Measurements from ENCODE around the gene CLCN2.

GRCh38 chr3:184359610-184360009 is 1.8 kb downstream of the CLCN2 start:
- no peak for TF ChIP-seq POLR2A (IDR thresholded peaks at IDR 0.05; ENCODE audit: low read depth)
- TF ChIP-seq, protein P1, sequence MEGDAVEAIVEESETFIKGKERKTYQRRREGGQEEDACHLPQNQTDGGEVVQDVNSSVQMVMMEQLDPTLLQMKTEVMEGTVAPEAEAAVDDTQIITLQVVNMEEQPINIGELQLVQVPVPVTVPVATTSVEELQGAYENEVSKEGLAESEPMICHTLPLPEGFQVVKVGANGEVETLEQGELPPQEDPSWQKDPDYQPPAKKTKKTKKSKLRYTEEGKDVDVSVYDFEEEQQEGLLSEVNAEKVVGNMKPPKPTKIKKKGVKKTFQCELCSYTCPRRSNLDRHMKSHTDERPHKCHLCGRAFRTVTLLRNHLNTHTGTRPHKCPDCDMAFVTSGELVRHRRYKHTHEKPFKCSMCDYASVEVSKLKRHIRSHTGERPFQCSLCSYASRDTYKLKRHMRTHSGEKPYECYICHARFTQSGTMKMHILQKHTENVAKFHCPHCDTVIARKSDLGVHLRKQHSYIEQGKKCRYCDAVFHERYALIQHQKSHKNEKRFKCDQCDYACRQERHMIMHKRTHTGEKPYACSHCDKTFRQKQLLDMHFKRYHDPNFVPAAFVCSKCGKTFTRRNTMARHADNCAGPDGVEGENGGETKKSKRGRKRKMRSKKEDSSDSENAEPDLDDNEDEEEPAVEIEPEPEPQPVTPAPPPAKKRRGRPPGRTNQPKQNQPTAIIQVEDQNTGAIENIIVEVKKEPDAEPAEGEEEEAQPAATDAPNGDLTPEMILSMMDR (IDR thresholded peaks at IDR 0.05), result no peak
- no peak for TF ChIP-seq POLR2AphosphoS5 (IDR thresholded peaks at IDR 0.05)
- no peak for TF ChIP-seq EP300 (IDR thresholded peaks at IDR 0.05)

Measured in esophagus muscularis mucosa (tissue), 4 donors.